Parathyroid adenoma (tissue), 2 donors: ENCODE results near the gene C7orf25.

Source experiments
- H2AFZ ChIP-seq: fragments of 300-600 bp; sonication (generic); one replicate; pipeline ENCODE4 v1.7.0; 2017; ENCODE audit warnings: antibody characterized with exemption, mild to moderate bottlenecking
- H3K27ac ChIP-seq: fragments of 300-600 bp; sonication (generic); one replicate; pipeline ENCODE4 v1.7.0; 2017
- H3K27me3 ChIP-seq: fragments of 300-600 bp; sonication (generic); one replicate; pipeline ENCODE4 v1.7.0; 2017; ENCODE audit warnings: low read length; ENCODE audit not compliant: control insufficient read depth, insufficient read depth
- H3K36me3 ChIP-seq: fragments of 300-600 bp; sonication (generic); one replicate; pipeline ENCODE4 v1.7.0; 2017; ENCODE audit warnings: low read length; ENCODE audit not compliant: control insufficient read depth, insufficient read depth
- H3K4me1 ChIP-seq: fragments of 300-600 bp; sonication (generic); one replicate; pipeline ENCODE4 v1.7.0; 2017; ENCODE audit warnings: control low read depth
- H3K4me2 ChIP-seq: fragments of 300-600 bp; sonication (generic); one replicate; pipeline ENCODE4 v1.7.0; 2017; ENCODE audit warnings: low read length
- H3K4me3 ChIP-seq: fragments of 300-600 bp; sonication (generic); one replicate; pipeline ENCODE4 v1.7.0; 2017; ENCODE audit warnings: low read depth, low read length
- H3K79me2 ChIP-seq: fragments of 300-600 bp; sonication (generic); one replicate; pipeline ENCODE4 v1.7.0; 2017; ENCODE audit warnings: control low read depth
- H3K9ac ChIP-seq: fragments of 300-600 bp; sonication (generic); one replicate; pipeline ENCODE4 v1.7.0; 2017; ENCODE audit warnings: mild to moderate bottlenecking
- H3K9me3 ChIP-seq: fragments of 300-600 bp; sonication (generic); one replicate; pipeline ENCODE4 v1.7.0; 2017; ENCODE audit warnings: low read length; ENCODE audit not compliant: control insufficient read depth
- CTCF ChIP-seq: fragments of 300-600 bp; sonication (generic); IDR thresholded peaks from one replicate; pipeline ENCODE4 v1.7.0; 2017; ENCODE audit warnings: antibody characterized with exemption, mild to moderate bottlenecking
- donor health status: primary hyperparathyroidism.

The C7orf25 gene

GRCh38 chr7:42868480-42868879 lies 43.4 kb downstream of the C7orf25 start:
- no peak for TF ChIP-seq CTCF
- Histone ChIP-seq H3K4me1 (no peaks in the 10 kb centered on the region), H3K4me3 (no peak overlapping the region), H3K9ac (no peak overlapping the region), H3K4me2 (no peak overlapping the region), H3K27me3 (no peaks in the 10 kb centered on the region), H3K79me2 (no peaks in the 10 kb centered on the region), H3K36me3 (no peaks in the 10 kb centered on the region), H2AFZ (no peak overlapping the region), H3K9me3 (no peaks in the 10 kb centered on the region), H3K27ac (no peak overlapping the region)
